CD14-positive monocyte (primary cell): ENCODE data around the gene SLC36A3. TPM values are rescaled to one million over a fixed set of nuclear protein-coding genes. Genes with fewer than 3 reads are reported as not detected.
A peak's percentile ranks its signal among the peaks of the same experiment; 100 is the strongest.

Experiments
- DNase-seq, 3 donors: peaks; one replicate each; pipeline ENCODE4 v3.0.0-alpha.2; 2011 to 2022
- H2AFZ ChIP-seq: 2 replicates; pipeline ENCODE4 v1.6.0; 2012; ENCODE audit warnings: mild to moderate bottlenecking, low read depth, low read length, inconsistent platforms; ENCODE audit not compliant: insufficient read depth, poor library complexity, severe bottlenecking
- H3K27ac ChIP-seq, 2 donors: 1 replicate in 1 of 2; 2 replicates in 1 of 2; pipeline ENCODE4 v1.5.1; 2012 to 2013; ENCODE audit warnings: low read length in 2 of 2, control low read depth in 1 of 2, inconsistent platforms in 1 of 2, low read depth in 1 of 2, mild to moderate bottlenecking in 1 of 2
- H3K27me3 ChIP-seq, 2 donors: one replicate each; pipeline versions ENCODE4 v1.6.0 to v1.6.1; 2011 to 2013; ENCODE audit warnings: low read length in 2 of 2; ENCODE audit not compliant: control insufficient read depth in 2 of 2, insufficient read depth in 2 of 2
- H3K36me3 ChIP-seq, 2 donors: replicated peaks in 1 of 2; 1 replicate in 1 of 2; 2 replicates in 1 of 2; pipeline versions ENCODE4 v1.5.1 to v1.6.1; 2012 to 2013; ENCODE audit warnings: low read length in 2 of 2, control low read depth in 1 of 2, inconsistent platforms in 1 of 2, mild to moderate bottlenecking in 1 of 2; ENCODE audit not compliant: insufficient read depth in 2 of 2, control insufficient read depth in 1 of 2
- H3K4me1 ChIP-seq, 2 donors: 1 replicate in 1 of 2; 2 replicates in 1 of 2; pipeline versions ENCODE4 v1.5.1 to v1.6.1; 2012 to 2013; ENCODE audit warnings: low read length in 2 of 2, control low read depth in 1 of 2, inconsistent platforms in 1 of 2, mild to moderate bottlenecking in 1 of 2, moderate library complexity in 1 of 2; ENCODE audit not compliant: insufficient read depth in 2 of 2, control insufficient read depth in 1 of 2
- H3K4me2 ChIP-seq: replicated peaks from 2 replicates; pipeline ENCODE3; 2012; ENCODE audit warnings: low read length, moderate library complexity, mild to moderate bottlenecking; ENCODE audit not compliant: poor library complexity, severe bottlenecking; ENCODE audit errors: extremely low read depth
- H3K4me3 ChIP-seq, 3 experiments: fragments of 200-600 bp in 1 of 3; sonication (generic) in 1 of 3; replicated peaks in 1 of 3; 1 replicate in 2 of 3; 2 replicates in 1 of 3; pipeline ENCODE4 v1.5.1; 2011 to 2013; ENCODE audit warnings: low read length in 3 of 3, mild to moderate bottlenecking in 3 of 3, control low read depth in 2 of 3, low read depth in 2 of 3, inconsistent platforms in 1 of 3, moderate library complexity in 1 of 3
- H3K79me2 ChIP-seq: 2 replicates; pipeline ENCODE4 v1.6.0; 2012; ENCODE audit warnings: mild to moderate bottlenecking, control low read depth, inconsistent platforms, low read length, moderate library complexity; ENCODE audit not compliant: insufficient read depth
- H3K9ac ChIP-seq: 2 replicates; pipeline ENCODE4 v1.6.0; 2017; ENCODE audit warnings: low read length, mild to moderate bottlenecking; ENCODE audit not compliant: insufficient read depth, poor library complexity, severe bottlenecking
- H3K9me3 ChIP-seq, 2 donors: replicated peaks in 1 of 2; 1 replicate in 1 of 2; 2 replicates in 1 of 2; pipeline versions ENCODE4 v1.5.1 to v1.6.1; 2012 to 2013; ENCODE audit warnings: low read length in 2 of 2, control low read depth in 1 of 2; ENCODE audit not compliant: control insufficient read depth in 1 of 2, insufficient read depth in 1 of 2
- H4K20me1 ChIP-seq: 2 replicates; pipeline ENCODE4 v1.6.0; 2012; ENCODE audit warnings: mild to moderate bottlenecking, low read length, control low read depth, moderate library complexity; ENCODE audit not compliant: insufficient read depth
- H3K27ac Mint-ChIP-seq, 7 donors: one replicate each; pipeline ENCODE4 v1.8.0; 2020; ENCODE audit warnings: mild to moderate bottlenecking in 7 of 7, mixed read lengths in 7 of 7, moderate library complexity in 6 of 7, inconsistent platforms in 2 of 7
- H3K27me3 Mint-ChIP-seq, 3 donors: one replicate each; pipeline ENCODE4 v1.8.0; 2021 to 2022; ENCODE audit warnings: low read depth in 3 of 3, mild to moderate bottlenecking in 3 of 3, mixed read lengths in 3 of 3, moderate library complexity in 3 of 3, inconsistent platforms in 1 of 3
- H3K36me3 Mint-ChIP-seq, 2 donors: one replicate each; pipeline ENCODE4 v1.8.0; 2020; ENCODE audit warnings: mixed read lengths in 2 of 2, inconsistent platforms in 1 of 2, mild to moderate bottlenecking in 1 of 2
- H3K4me1 Mint-ChIP-seq: one replicate; pipeline ENCODE4 v1.8.0; 2020; ENCODE audit warnings: mild to moderate bottlenecking, mixed read lengths
- H3K4me3 Mint-ChIP-seq, 2 donors: one replicate each; pipeline ENCODE4 v1.8.0; 2020; ENCODE audit warnings: mild to moderate bottlenecking in 2 of 2, mixed read lengths in 2 of 2, moderate library complexity in 1 of 2
- H3K9me3 Mint-ChIP-seq, 7 donors: one replicate each; pipeline ENCODE4 v1.8.0; 2020 to 2022; ENCODE audit warnings: mixed read lengths in 7 of 7, mild to moderate bottlenecking in 6 of 7, moderate library complexity in 6 of 7, inconsistent platforms in 2 of 7
- CTCF ChIP-seq: fragments of 200-600 bp; IDR thresholded peaks from one replicate; pipeline ENCODE4 v1.8.0; 2022; ENCODE audit warnings: antibody characterized with exemption, mild to moderate bottlenecking
- WGBS: methylation state at CpG from one replicate; pipeline ENCODE4 v1.1.5; 2013; ENCODE audit warnings: missing lambda C conversion rate; ENCODE audit not compliant: insufficient coverage; 5-methylcytosine and 5-hydroxymethylcytosine counted together
- intact Hi-C, 2 donors: fragments of 100-400 bp; cut with micrococcal nuclease; formaldehyde crosslinking; loops; one replicate each; pipeline versions ENCODE4 v1.15.0 to v1.15.1; 2023
- polyA plus RNA-seq, 3 donors: library from polyadenylated mRNA; depleted of rRNA in 1 of 3; unstranded in 2 of 3; stranded (reverse) in 1 of 3; fragments of 300-500 nt in 2 of 3; fragments of >200 nt in 1 of 3; fragmentation: Illumina TruSeq in 2 of 3; gene quantifications; 1 replicate in 2 of 3; 2 replicates in 1 of 3; pipeline ENCODE4 v1.2.3, GENCODE V29; 2012 to 2021

The SLC36A3 gene
- polyA plus RNA-seq, 3 donors = not detected

GRCh38 chr5:151251001-151251551 lies 52.5 kb downstream of the SLC36A3 start:
- peaks cover 0 to 3% of the 10 kb centered on the region in 2 donors for H3K36me3 Mint-ChIP-seq
- Histone ChIP-seq H3K36me3 (no peaks in the 10 kb centered on the region), H3K27ac (no peak overlapping the region), H3K79me2 (peaks cover 32% of the 10 kb centered on the region), H3K4me2 (no peak overlapping the region), H3K4me3 (no peak overlapping the region), H3K9ac (no peak overlapping the region), H3K27me3 (no peaks in the 10 kb centered on the region), H2AFZ (no peak overlapping the region), H3K9me3 (no peaks in the 10 kb centered on the region), H3K4me1 (peaks cover 36 to 52% of the 10 kb centered on the region in 2 donors), H4K20me1 (no peaks in the 10 kb centered on the region)
- TF ChIP-seq CTCF = no peak
- peaks cover 0 to 4% (median 0%) of the 10 kb centered on the region in 3 donors for H3K27me3 Mint-ChIP-seq
- WGBS = 100% methylated on average over 2 of the region's 5 CpGs
- H3K27ac Mint-ChIP-seq = peak overlapping the region in 1 of 7 donors; percentile 1
- H3K9me3 Mint-ChIP-seq = no peaks in the 10 kb centered on the region
- peaks cover 44% of the 10 kb centered on the region for H3K4me1 Mint-ChIP-seq
- intact Hi-C loops = loop anchor here in 1 of 2 donors (5.0 to 10.0 kb wide), 2 partner anchors 34 to 196 kb away; no protein-coding TSS in a partner anchor
- no peak overlapping the region for H3K4me3 Mint-ChIP-seq
- DNase-seq = no peak

- Mint-ChIP-seq H3K9me3 (no peaks in the 10 kb centered on the region), H3K4me3 (no peak overlapping the region), H3K27ac (peak overlapping the region in 2 of 7 donors; percentile 5 to 59), H3K27me3 (peaks cover 0 to 4% (median 2%) of the 10 kb centered on the region in 3 donors), H3K4me1 (peaks cover 40% of the 10 kb centered on the region), H3K36me3 (peaks cover 0 to under 1% of the 10 kb centered on the region in 2 donors)
- Histone ChIP-seq H3K9me3 (no peaks in the 10 kb centered on the region), H3K4me2 (no peak overlapping the region), H4K20me1 (no peaks in the 10 kb centered on the region), H3K27me3 (no peaks in the 10 kb centered on the region), H3K9ac (no peak overlapping the region), H3K79me2 (peaks cover 26% of the 10 kb centered on the region), H3K4me3 (no peak overlapping the region), H3K4me1 (peaks cover 30 to 48% of the 10 kb centered on the region in 2 donors), H3K27ac (no peak overlapping the region), H2AFZ (no peak overlapping the region), H3K36me3 (no peaks in the 10 kb centered on the region)
- 100% methylated on average over 3 of the region's 10 CpGs for WGBS
- DNase-seq = no peak
- TF ChIP-seq CTCF = no peak
- intact Hi-C loops = loop anchor here in 1 of 2 donors (5.0 to 10.0 kb wide), 2 partner anchors 33 to 196 kb away; no protein-coding TSS in a partner anchor
Measured at GRCh38 chr5:151250346-151251000, 53.1 kb downstream of the SLC36A3 start.
